Muscle of back (tissue), 11 donors: ENCODE data around the gene FGF9. TPM values are rescaled to one million over a fixed set of nuclear protein-coding genes. Genes with fewer than 3 reads are reported as not detected.

ENCODE experiments used
- DNase-seq, 3 donors: peaks; one replicate each; pipeline versions ENCODE4 v3.0.0 to v3.0.0-alpha.2; 2013
- polyA plus RNA-seq, 10 donors: library from polyadenylated mRNA; unstranded; fragments of 120-200 nt; gene quantifications; one replicate each; pipeline ENCODE4 v1.2.1, GENCODE V29; 2013; ENCODE audit not compliant: insufficient read length in 10 of 10

Gene FGF9
- polyA plus RNA-seq, 10 donors: 6.1 to 15.5 (median 8.0) TPM

GRCh38 chr13:21753117-21753729 lies 82.3 kb downstream of the FGF9 start:
- DNase-seq: no peak

Other genes starting within 250 kb of the FGF9 start
- gene ZDHHC20, start 211.8 kb upstream of the FGF9 start, polyA plus RNA-seq: 10 to 100 TPM; 35.3 to 63.0 (median 46.2) TPM
- gene MICU2, start 66.9 kb upstream of the FGF9 start, polyA plus RNA-seq: 10 to 100 TPM; 56.8 to 94.7 (median 67.6) TPM